Osteoblast (primary cell): ENCODE measurements around the gene CAV1. TPM values are rescaled to one million over a fixed set of nuclear protein-coding genes. Genes with fewer than 3 reads are reported as not detected.
"Not testable (repeated sequence)": the region's sequence is repeated elsewhere in the genome, so short reads cannot be mapped to it uniquely, and the experiment has no call there.

ENCODE experiments used
- DNase-seq: peaks from one replicate; pipeline ENCODE4 v3.0.0; 2011; ENCODE audit warnings: low spot score, mixed read lengths; ENCODE audit not compliant: insufficient read length; ENCODE audit errors: missing footprints
- H2AFZ ChIP-seq: 2 replicates; pipeline ENCODE4 v1.6.0; 2011; ENCODE audit warnings: mild to moderate bottlenecking, low read length
- H3K27ac ChIP-seq: 2 replicates; pipeline ENCODE4 v1.5.1; 2011; ENCODE audit warnings: mild to moderate bottlenecking, low read depth, low read length, moderate library complexity
- H3K27me3 ChIP-seq: 2 replicates; pipeline ENCODE4 v1.6.0; 2012; ENCODE audit warnings: mild to moderate bottlenecking, control low read depth, inconsistent platforms, low read length, moderate library complexity; ENCODE audit not compliant: insufficient read depth
- H3K36me3 ChIP-seq: 2 replicates; pipeline ENCODE4 v1.5.1; 2011; ENCODE audit warnings: mild to moderate bottlenecking, low read length, control low read depth, moderate library complexity; ENCODE audit not compliant: insufficient read depth
- H3K4me1 ChIP-seq: 2 replicates; pipeline ENCODE4 v1.5.1; 2011; ENCODE audit warnings: mild to moderate bottlenecking, low read length, control low read depth, moderate library complexity; ENCODE audit not compliant: insufficient read depth
- H3K4me2 ChIP-seq: 2 replicates; pipeline ENCODE4 v1.6.0; 2011; ENCODE audit warnings: mild to moderate bottlenecking, low read length; ENCODE audit not compliant: insufficient read depth
- H3K4me3 ChIP-seq: fragments of 200-600 bp; sonication (generic); 3 replicates; pipeline ENCODE4 v1.5.1; 2012; ENCODE audit warnings: mild to moderate bottlenecking, low read length, inconsistent platforms; ENCODE audit not compliant: insufficient read depth
- H3K79me2 ChIP-seq: 2 replicates; pipeline ENCODE4 v1.6.0; 2012; ENCODE audit warnings: mild to moderate bottlenecking, low read length, control low read depth, inconsistent platforms; ENCODE audit not compliant: insufficient read depth
- H3K9me3 ChIP-seq: 2 replicates; pipeline ENCODE4 v1.5.1; 2011; ENCODE audit warnings: low read depth, low read length, control low read depth
- H4K20me1 ChIP-seq: 2 replicates; pipeline ENCODE4 v1.6.0; 2012; ENCODE audit warnings: mild to moderate bottlenecking, low read length, control low read depth; ENCODE audit not compliant: insufficient read depth
- total RNA-seq: library from RNA; depleted of rRNA; stranded (reverse); fragments of >200 nt; gene quantifications from 2 replicates; pipeline ENCODE4 v1.2.3, GENCODE V29; 2012
- TF ChIP-seq, protein P1 (sequence below): IDR thresholded peaks from 2 replicates; pipeline ENCODE4 v1.5.1; 2011; ENCODE audit warnings: mild to moderate bottlenecking, low read depth, low read length, moderate library complexity; ENCODE audit errors: extremely low read depth

The CAV1 gene, protein sequence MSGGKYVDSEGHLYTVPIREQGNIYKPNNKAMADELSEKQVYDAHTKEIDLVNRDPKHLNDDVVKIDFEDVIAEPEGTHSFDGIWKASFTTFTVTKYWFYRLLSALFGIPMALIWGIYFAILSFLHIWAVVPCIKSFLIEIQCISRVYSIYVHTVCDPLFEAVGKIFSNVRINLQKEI
- total RNA-seq = 291 and 337 TPM in 2 replicates

DNA sequence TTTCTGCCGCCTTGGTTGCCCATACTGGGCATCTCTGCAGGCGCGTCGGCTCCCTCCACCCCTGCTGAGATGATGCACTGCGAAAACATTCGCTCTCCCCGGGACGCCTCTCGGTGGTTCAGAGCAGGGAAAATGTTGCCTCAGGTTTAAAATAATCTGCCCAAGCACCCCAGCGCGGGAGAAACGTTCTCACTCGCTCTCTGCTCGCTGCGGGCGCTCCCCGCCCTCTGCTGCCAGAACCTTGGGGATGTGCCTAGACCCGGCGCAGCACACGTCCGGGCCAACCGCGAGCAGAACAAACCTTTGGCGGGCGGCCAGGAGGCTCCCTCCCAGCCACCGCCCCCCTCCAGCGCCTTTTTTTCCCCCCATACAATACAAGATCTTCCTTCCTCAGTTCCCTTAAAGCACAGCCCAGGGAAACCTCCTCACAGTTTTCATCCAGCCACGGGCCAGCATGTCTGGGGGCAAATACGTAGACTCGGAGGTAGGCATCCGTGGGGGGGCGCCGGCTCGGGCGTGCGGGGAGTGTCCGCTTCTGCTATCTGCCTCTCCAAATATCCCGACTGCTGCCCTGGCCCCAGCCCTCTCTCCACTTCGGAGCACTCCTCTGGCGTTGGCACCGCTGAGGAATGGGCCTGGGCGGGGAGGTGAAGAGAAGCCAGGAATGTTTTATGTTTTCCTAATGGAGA is at the start of gene CAV1:
Gene CAV1 (plus strand): TSS at position 428 of the 689 bp plus-strand sequence. CDS start 27 bp downstream, at position 455.
- peak; percentile 99 for DNase-seq
- Histone ChIP-seq H3K4me1 (peaks cover 56% of the 10 kb centered on the region), H3K27ac (peak within 1 kb of the TSS; percentile 88), H3K27me3 (no peaks in the 10 kb centered on the region), H3K4me2 (peak within 1 kb of the TSS; percentile 96), H4K20me1 (no peaks in the 10 kb centered on the region), H3K9me3 (no peaks in the 10 kb centered on the region), H3K79me2 (peaks cover 47% of the 10 kb centered on the region), H3K4me3 (peak within 1 kb of the TSS; percentile 96), H3K36me3 (peaks cover 9% of the 10 kb centered on the region), H2AFZ (peak within 1 kb of the TSS; percentile 77)
- TF ChIP-seq, protein P1, sequence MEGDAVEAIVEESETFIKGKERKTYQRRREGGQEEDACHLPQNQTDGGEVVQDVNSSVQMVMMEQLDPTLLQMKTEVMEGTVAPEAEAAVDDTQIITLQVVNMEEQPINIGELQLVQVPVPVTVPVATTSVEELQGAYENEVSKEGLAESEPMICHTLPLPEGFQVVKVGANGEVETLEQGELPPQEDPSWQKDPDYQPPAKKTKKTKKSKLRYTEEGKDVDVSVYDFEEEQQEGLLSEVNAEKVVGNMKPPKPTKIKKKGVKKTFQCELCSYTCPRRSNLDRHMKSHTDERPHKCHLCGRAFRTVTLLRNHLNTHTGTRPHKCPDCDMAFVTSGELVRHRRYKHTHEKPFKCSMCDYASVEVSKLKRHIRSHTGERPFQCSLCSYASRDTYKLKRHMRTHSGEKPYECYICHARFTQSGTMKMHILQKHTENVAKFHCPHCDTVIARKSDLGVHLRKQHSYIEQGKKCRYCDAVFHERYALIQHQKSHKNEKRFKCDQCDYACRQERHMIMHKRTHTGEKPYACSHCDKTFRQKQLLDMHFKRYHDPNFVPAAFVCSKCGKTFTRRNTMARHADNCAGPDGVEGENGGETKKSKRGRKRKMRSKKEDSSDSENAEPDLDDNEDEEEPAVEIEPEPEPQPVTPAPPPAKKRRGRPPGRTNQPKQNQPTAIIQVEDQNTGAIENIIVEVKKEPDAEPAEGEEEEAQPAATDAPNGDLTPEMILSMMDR = peak; percentile 9

DNA sequence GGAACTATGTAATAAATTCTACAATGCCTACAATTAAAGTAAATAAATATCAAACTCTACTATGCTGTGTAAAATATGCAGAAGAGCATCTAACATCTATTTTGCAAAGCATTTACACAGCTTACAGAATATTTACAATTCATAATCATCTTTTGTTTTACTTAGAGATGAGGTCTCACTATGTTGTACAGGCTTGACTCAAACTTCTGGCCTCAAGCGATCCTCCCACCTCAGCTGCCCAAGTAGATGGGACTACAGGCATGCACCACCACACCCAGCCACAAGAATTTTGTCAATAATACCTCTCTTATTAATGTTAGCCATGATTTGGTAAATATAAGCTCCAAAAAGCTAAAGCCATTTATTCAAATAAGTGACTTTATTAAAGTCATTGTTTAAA is 47.2 kb upstream of the CAV1 start:
- no peak overlapping the region for H3K4me3 ChIP-seq
- H3K9me3 ChIP-seq = no peaks in the 10 kb centered on the region

DNA sequence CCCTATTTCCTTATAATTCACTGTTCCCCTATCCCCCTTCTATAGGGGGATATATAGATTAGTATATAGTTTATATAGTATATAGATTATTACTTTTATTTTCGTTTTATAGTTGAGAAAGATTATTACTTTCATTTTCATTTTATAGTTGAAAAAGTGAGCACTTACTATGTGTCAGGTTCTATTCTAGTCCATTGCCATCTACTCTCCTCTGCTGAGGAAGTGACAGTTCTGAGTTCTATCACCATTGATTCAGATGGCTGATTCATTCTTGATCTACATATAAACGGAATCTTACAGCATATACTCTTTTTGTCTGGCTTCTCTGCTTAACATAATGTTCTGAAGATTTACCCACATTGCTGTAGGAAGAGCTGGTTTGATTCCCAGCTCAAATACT is 46.0 kb upstream of the CAV1 start:
- Histone ChIP-seq H3K4me1 (peaks cover 9% of the 10 kb centered on the region), H3K27me3 (no peaks in the 10 kb centered on the region), H3K36me3 (no peaks in the 10 kb centered on the region), H4K20me1 (no peaks in the 10 kb centered on the region), H3K4me3 (no peak overlapping the region), H3K9me3 (no peaks in the 10 kb centered on the region), H3K79me2 (no peaks in the 10 kb centered on the region), H3K4me2 (no peak overlapping the region), H2AFZ (no peak overlapping the region), H3K27ac (no peak overlapping the region)
- DNase-seq = no peak
- TF ChIP-seq, protein P1 = no peak

More for the DNA sequence above, 47.2 kb upstream of the CAV1 start:
- H2AFZ ChIP-seq = no peak overlapping the region
- H4K20me1 ChIP-seq = no peaks in the 10 kb centered on the region
- TF ChIP-seq, protein P1 = no peak
- no peak overlapping the region for H3K4me2 ChIP-seq
- H3K36me3 ChIP-seq = no peaks in the 10 kb centered on the region
- H3K79me2 ChIP-seq = no peaks in the 10 kb centered on the region
- no peaks in the 10 kb centered on the region for H3K4me1 ChIP-seq
- no peak for DNase-seq
- H3K27me3 ChIP-seq = no peaks in the 10 kb centered on the region
- no peak overlapping the region for H3K27ac ChIP-seq

DNA sequence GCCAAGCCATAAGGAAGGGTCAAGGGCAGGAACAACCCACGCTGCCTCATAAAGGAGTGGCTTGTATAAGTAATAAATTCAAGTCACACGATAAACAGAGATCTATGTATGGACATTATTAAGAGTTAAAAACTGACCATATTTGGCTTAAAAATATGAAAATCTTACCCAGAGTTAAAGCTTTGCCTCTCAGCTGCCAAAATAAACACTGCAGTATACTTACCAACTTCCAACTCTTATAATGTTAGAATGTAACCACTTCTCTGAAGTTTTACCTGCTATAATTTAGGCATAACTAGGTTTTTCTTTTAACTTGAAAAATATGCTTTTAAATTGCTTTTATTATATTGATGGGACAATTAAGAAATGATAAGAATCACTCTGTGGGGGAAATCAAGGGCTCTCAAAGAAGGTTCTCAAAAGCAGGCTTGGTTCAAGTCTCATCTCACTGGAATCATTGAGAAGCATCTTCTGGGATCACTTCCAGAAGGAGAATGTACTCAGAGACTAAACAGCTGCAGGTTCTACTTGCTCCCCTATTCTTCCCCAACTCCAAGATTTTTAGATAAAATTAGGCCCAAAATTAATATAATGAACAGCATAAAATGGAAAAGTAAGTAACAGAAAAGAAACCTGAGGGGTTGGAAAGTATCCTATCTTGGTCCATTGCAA is 41.4 kb upstream of the CAV1 start:
- peak overlapping the region; percentile 28 for H2AFZ ChIP-seq
- H3K4me3 ChIP-seq = no peak overlapping the region
- no peaks in the 10 kb centered on the region for H4K20me1 ChIP-seq
- H3K4me1 ChIP-seq = peaks cover 9% of the 10 kb centered on the region
- no peak overlapping the region for H3K27ac ChIP-seq
- DNase-seq = no peak
- TF ChIP-seq, protein P1 = no peak
- H3K27me3 ChIP-seq = no peaks in the 10 kb centered on the region
- no peaks in the 10 kb centered on the region for H3K9me3 ChIP-seq
- no peaks in the 10 kb centered on the region for H3K79me2 ChIP-seq
- H3K4me2 ChIP-seq = no peak overlapping the region
- no peaks in the 10 kb centered on the region for H3K36me3 ChIP-seq

DNA sequence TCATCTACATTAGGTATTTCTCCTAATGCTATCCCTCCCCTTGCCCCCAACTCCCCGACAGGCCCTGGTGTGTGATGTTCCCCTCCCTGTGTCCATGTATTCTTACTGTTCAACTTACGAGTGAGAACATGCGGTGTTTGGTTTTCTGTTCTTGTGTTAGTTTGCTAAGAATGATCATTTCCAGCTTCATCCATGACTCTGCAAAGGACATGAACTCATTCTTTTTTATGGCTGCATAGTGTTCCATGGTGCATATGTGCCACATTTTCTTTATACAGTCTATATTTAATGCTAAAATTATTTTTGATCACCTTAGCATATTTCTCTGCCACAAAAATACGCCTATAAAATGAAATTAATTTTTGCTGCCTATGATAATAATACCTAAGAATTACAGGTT is 40.4 kb upstream of the CAV1 start:
- H4K20me1 ChIP-seq, DNase-seq, H3K4me1 ChIP-seq, H3K36me3 ChIP-seq, H3K9me3 ChIP-seq, H3K4me3 ChIP-seq, H2AFZ ChIP-seq, H3K79me2 ChIP-seq, H3K4me2 ChIP-seq, H3K27ac ChIP-seq, H3K27me3 ChIP-seq: not testable (repeated sequence)
